ENCODE results near the gene NDUFB2. TPM values are rescaled to one million over a fixed set of nuclear protein-coding genes. Genes with fewer than 3 reads are reported as not detected.
A peak's percentile ranks its signal among the peaks of the same experiment; 100 is the strongest.

Gene NDUFB2
- total and polyA plus RNA-seq, 2 of the 13 experiments (the other 11 are each of a cell fraction or from before 2014, with no cell fraction given), result 206 to 221 TPM

DNA sequence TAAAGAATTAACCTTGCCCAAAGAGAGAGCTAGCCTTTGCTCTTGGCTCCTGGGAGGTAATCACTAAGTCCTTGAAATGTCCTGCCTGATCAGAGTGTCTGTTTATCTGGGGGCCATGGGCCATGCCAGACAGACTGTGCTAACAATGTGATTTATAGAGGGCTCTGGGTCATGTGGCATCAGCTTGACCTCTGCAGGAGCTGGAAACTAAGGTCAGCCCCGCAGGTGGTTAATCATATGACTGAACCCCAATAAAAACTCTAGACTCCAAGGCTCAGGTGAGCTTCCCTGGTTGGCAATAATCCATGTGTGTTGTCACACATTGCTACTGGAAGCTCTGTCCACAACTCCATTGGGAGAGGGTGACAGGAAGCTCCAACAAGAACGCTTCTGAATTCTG, 47.5 kb downstream of the NDUFB2 start (continued):
- TF ChIP-seq ZBTB37 (CRISPR knock-in tag; IDR thresholded peaks at IDR 0.05), result no peak
- peak in 1 of 2 experiments; percentile 70; a peak in 2 of 4 replicates for TF ChIP-seq EP300 (IDR thresholded peaks at IDR 0.05; ENCODE audit: low read depth in 2 of 2, low read length in 2 of 2)
- TF ChIP-seq EP300 (CRISPR knock-in tag; IDR thresholded peaks at IDR 0.05; ENCODE audit: borderline replicate concordance), result no peak
- TF ChIP-seq ZNF775 (CRISPR knock-in tag; IDR thresholded peaks at IDR 0.05; ENCODE audit: borderline replicate concordance), result no peak
- TF ChIP-seq, protein P1, sequence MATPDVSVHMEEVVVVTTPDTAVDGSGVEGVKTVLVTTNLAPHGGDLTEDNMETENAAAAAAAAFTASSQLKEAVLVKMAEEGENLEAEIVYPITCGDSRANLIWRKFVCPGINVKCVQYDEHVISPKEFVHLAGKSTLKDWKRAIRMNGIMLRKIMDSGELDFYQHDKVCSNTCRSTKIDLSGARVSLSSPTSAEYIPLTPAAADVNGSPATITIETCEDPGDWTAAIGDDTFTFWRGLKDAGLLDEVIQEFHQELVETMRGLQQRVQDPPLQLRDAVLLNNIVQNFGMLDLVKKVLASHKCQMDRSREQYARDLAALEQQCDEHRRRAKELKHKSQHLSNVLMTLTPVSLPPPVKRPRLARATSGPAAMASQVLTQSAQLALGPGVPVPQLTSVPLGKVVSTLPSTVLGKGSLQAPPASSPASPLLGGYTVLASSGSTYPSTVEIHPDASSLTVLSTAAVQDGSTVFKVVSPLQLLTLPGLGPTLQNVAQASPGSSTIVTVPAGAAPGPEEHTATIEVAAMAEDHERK (CRISPR knock-in tag; IDR thresholded peaks at IDR 0.05; ENCODE audit: low read depth), result no peak
- TF ChIP-seq NR3C1 (CRISPR knock-in tag; IDR thresholded peaks at IDR 0.05), result no peak
- no peak for TF ChIP-seq ZNF672 (CRISPR knock-in tag; IDR thresholded peaks at IDR 0.05)
- TF ChIP-seq ZNF615 (CRISPR knock-in tag; IDR thresholded peaks at IDR 0.05; ENCODE audit: borderline replicate concordance), result no peak
- no peak for TF ChIP-seq DNMT3B (CRISPR knock-in tag; conservative IDR thresholded peaks at IDR 0.05)
- no peak for TF ChIP-seq ZZZ3 (CRISPR knock-in tag; IDR thresholded peaks at IDR 0.05; ENCODE audit: borderline replicate concordance)
- TF ChIP-seq SRF (IDR thresholded peaks at IDR 0.05; ENCODE audit: low read depth, low read length), result no peak
- no peak for TF ChIP-seq ZNF646 (CRISPR knock-in tag; IDR thresholded peaks at IDR 0.05)
- no peak for TF ChIP-seq ZNF558 (CRISPR knock-in tag; IDR thresholded peaks at IDR 0.05; ENCODE audit: borderline replicate concordance)
- TF ChIP-seq TAF15 (IDR thresholded peaks at IDR 0.05; ENCODE audit: low read depth, low read length, poor library complexity, severe bottlenecking), result no peak
- TF ChIP-seq JUNB (CRISPR knock-in tag; IDR thresholded peaks at IDR 0.05; ENCODE audit: borderline replicate concordance), result no peak
- peak; percentile 84 for TF ChIP-seq HNF4A (CRISPR knock-in tag; IDR thresholded peaks at IDR 0.05)
- no peak for TF ChIP-seq MNT (IDR thresholded peaks at IDR 0.05)
- peak; percentile 83; the same call in 1 of the 2 replicates for TF ChIP-seq PITX1 (CRISPR knock-in tag; IDR thresholded peaks at IDR 0.05)
- TF ChIP-seq CEBPG (CRISPR knock-in tag; IDR thresholded peaks at IDR 0.05), result peak; percentile 41; the same call in 1 of the 2 replicates
- TF ChIP-seq FOXC1 (CRISPR knock-in tag; IDR thresholded peaks at IDR 0.05; ENCODE audit: borderline replicate concordance), result no peak
